ENCODE measurements around the gene TST.

DNA sequence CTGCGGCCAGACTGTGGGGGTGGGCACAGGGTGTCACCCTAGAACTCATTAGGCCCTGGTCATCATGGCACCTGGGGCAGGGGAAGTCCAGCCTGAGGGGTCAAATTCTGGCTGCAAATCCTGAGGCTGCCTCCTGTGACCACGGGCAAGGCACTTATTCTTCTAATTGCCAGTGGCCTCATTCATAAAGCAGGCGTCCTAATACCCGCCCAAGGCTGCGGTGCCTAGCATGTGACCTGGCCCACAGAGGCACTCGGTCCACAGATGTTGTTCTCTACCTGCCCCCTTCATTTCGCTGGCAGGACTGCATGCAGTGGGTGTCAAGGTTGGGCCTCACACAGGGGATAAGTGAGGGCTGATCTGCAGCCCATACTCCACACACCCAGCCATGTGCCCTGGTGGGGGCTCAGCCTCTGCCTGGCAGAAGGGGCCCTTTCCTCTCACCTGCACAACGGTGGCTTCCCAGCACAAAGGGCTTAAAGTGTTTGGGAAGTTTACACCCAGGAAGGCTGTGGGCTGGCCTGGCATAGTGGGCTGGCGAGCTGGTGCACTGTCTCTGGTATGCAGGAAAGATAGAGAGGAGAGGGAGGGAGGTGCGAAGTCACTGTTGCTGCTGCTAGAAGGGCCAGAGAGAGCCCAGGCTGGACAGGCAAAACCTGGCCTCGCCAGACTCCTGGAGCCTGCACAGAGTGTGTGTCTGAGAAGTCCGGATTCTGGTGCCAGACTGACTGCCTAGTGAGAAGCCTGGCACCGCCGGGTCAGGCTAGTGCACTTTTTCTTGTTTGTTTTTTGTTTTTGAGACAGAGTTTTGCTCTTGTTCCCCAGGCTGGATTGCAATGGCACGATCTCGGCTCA, 3.5 kb upstream of the TST start:
- TF ChIP-seq EZH2 (IDR thresholded peaks at IDR 0.05; ENCODE audit: low read depth): no peak
- TF ChIP-seq, protein P1, sequence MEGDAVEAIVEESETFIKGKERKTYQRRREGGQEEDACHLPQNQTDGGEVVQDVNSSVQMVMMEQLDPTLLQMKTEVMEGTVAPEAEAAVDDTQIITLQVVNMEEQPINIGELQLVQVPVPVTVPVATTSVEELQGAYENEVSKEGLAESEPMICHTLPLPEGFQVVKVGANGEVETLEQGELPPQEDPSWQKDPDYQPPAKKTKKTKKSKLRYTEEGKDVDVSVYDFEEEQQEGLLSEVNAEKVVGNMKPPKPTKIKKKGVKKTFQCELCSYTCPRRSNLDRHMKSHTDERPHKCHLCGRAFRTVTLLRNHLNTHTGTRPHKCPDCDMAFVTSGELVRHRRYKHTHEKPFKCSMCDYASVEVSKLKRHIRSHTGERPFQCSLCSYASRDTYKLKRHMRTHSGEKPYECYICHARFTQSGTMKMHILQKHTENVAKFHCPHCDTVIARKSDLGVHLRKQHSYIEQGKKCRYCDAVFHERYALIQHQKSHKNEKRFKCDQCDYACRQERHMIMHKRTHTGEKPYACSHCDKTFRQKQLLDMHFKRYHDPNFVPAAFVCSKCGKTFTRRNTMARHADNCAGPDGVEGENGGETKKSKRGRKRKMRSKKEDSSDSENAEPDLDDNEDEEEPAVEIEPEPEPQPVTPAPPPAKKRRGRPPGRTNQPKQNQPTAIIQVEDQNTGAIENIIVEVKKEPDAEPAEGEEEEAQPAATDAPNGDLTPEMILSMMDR (conservative IDR thresholded peaks at IDR 0.05): no peak

All from PC-9 (cell line).